Activated naive CD4-positive, alpha-beta T cell treated with anti-CD3 and anti-CD28 coated beads for 36 hours (primary cell): ENCODE results near the gene PRR15. TPM values are rescaled to one million over a fixed set of nuclear protein-coding genes. Genes with fewer than 3 reads are reported as not detected.

Experiments used
- CTCF ChIA-PET: fragments of 350-600 bp; sonication (Branson Sonifier 250); formaldehyde crosslinking; loops from one replicate; lab custom pipeline; 2021; ENCODE audit warnings: antibody characterized with exemption; lab: Charles Lee
- DNase-seq: peaks from one replicate; pipeline ENCODE4 v3.0.0-alpha.2; 2020
- H3K27ac Mint-ChIP-seq: one replicate; pipeline ENCODE4 v1.8.0; 2021; ENCODE audit warnings: mild to moderate bottlenecking, mixed read lengths
- H3K27me3 Mint-ChIP-seq: one replicate; pipeline ENCODE4 v1.8.0; 2021; ENCODE audit warnings: low read depth, mixed read lengths
- H3K36me3 Mint-ChIP-seq: one replicate; pipeline ENCODE4 v1.8.0; 2021; ENCODE audit warnings: low read depth, mixed read lengths
- H3K4me1 Mint-ChIP-seq: one replicate; pipeline ENCODE4 v1.8.0; 2021; ENCODE audit warnings: low read depth, mixed read lengths
- H3K4me3 Mint-ChIP-seq: one replicate; pipeline ENCODE4 v1.8.0; 2021; ENCODE audit warnings: mild to moderate bottlenecking, moderate library complexity, mixed read lengths
- H3K9me3 Mint-ChIP-seq: one replicate; pipeline ENCODE4 v1.8.0; 2021; ENCODE audit warnings: mixed read lengths
- intact Hi-C: fragments of 100-400 bp; cut with micrococcal nuclease; formaldehyde crosslinking; loops from one replicate; pipeline ENCODE4 v1.15.1; 2023
- total RNA-seq, 2 experiments: library from RNA; stranded (reverse); gene quantifications; one replicate each; pipeline ENCODE4 v1.2.3, GENCODE V29; 2021

PRR15 gene
- total RNA-seq, 2 experiments from 2014 or later: not detected

GRCh38 chr7:29574659-29575058, 11.0 kb downstream of the PRR15 start:
- peaks cover 10% of the 10 kb centered on the region for H3K27me3 Mint-ChIP-seq
- intact Hi-C loops: no loop called here
- CTCF ChIA-PET: no interaction called here

GRCh38 chr7:29587195-29587808, 23.7 kb downstream of the PRR15 start:
- intact Hi-C loops: no loop called here
- no peak overlapping the region for H3K4me3 Mint-ChIP-seq
- H3K9me3 Mint-ChIP-seq: no peaks in the 10 kb centered on the region
- peaks cover 8% of the 10 kb centered on the region for H3K27me3 Mint-ChIP-seq
- H3K36me3 Mint-ChIP-seq: no peaks in the 10 kb centered on the region
- CTCF ChIA-PET: no interaction called here
- DNase-seq: no peak
- no peak overlapping the region for H3K27ac Mint-ChIP-seq
- H3K4me1 Mint-ChIP-seq: peaks cover 4% of the 10 kb centered on the region

More at GRCh38 chr7:29574659-29575058, 11.0 kb downstream of the PRR15 start:
- Mint-ChIP-seq H3K4me3 (no peak overlapping the region), H3K27ac (no peak overlapping the region), H3K36me3 (peaks cover 1% of the 10 kb centered on the region), H3K4me1 (no peaks in the 10 kb centered on the region), H3K9me3 (peaks cover 12% of the 10 kb centered on the region)
- no peak for DNase-seq

GRCh38 chr7:29588212-29588611, 24.6 kb downstream of the PRR15 start:
- Mint-ChIP-seq H3K4me3 (no peak overlapping the region), H3K36me3 (no peaks in the 10 kb centered on the region), H3K27ac (no peak overlapping the region), H3K27me3 (peaks cover 8% of the 10 kb centered on the region), H3K9me3 (no peaks in the 10 kb centered on the region), H3K4me1 (peaks cover 4% of the 10 kb centered on the region)
- intact Hi-C loops: no loop called here
- no peak for DNase-seq
- CTCF ChIA-PET: no interaction called here

- H3K36me3 Mint-ChIP-seq: no peaks in the 10 kb centered on the region
- peak; percentile 47 for DNase-seq
- H3K27ac Mint-ChIP-seq: no peak overlapping the region
- no peak overlapping the region for H3K4me3 Mint-ChIP-seq
- CTCF ChIA-PET: interaction anchor here (0.6 kb wide), 3 partner anchors 68 to 425 kb away, joined by 3 to 4 read pairs (median 3); no protein-coding TSS in a partner anchor
- H3K4me1 Mint-ChIP-seq: peaks cover 4% of the 10 kb centered on the region
- peaks cover 8% of the 10 kb centered on the region for H3K27me3 Mint-ChIP-seq
- intact Hi-C loops: no loop called here
- no peaks in the 10 kb centered on the region for H3K9me3 Mint-ChIP-seq
Measured at GRCh38 chr7:29588900-29589696, 25.5 kb downstream of the PRR15 start.

GRCh38 chr7:29592866-29593265, 29.2 kb downstream of the PRR15 start:
- Mint-ChIP-seq H3K4me3 (no peak overlapping the region), H3K36me3 (no peaks in the 10 kb centered on the region), H3K27me3 (peaks cover 8% of the 10 kb centered on the region), H3K9me3 (no peaks in the 10 kb centered on the region), H3K27ac (no peak overlapping the region), H3K4me1 (peaks cover 4% of the 10 kb centered on the region)
- CTCF ChIA-PET: no interaction called here
- intact Hi-C loops: no loop called here
- DNase-seq: no peak

GRCh38 chr7:29593459-29593858, 29.8 kb downstream of the PRR15 start:
- no peaks in the 10 kb centered on the region for H3K9me3 Mint-ChIP-seq
- no peak overlapping the region for H3K4me3 Mint-ChIP-seq
- peaks cover 4% of the 10 kb centered on the region for H3K4me1 Mint-ChIP-seq
- H3K36me3 Mint-ChIP-seq: no peaks in the 10 kb centered on the region
- H3K27ac Mint-ChIP-seq: no peak overlapping the region
- CTCF ChIA-PET: no interaction called here
- no peak for DNase-seq
- intact Hi-C loops: no loop called here
- peaks cover 7% of the 10 kb centered on the region for H3K27me3 Mint-ChIP-seq

- intact Hi-C loops: no loop called here
- DNase-seq: no peak
- Mint-ChIP-seq H3K27me3 (peaks cover 2% of the 10 kb centered on the region), H3K4me3 (no peak overlapping the region), H3K4me1 (no peaks in the 10 kb centered on the region), H3K9me3 (no peaks in the 10 kb centered on the region), H3K27ac (no peak overlapping the region), H3K36me3 (no peaks in the 10 kb centered on the region)
- CTCF ChIA-PET: no interaction called here
Measured at GRCh38 chr7:29596593-29597178, 33.1 kb downstream of the PRR15 start.

- intact Hi-C loops: no loop called here
- no peak for DNase-seq
- Mint-ChIP-seq H3K4me1 (no peaks in the 10 kb centered on the region), H3K4me3 (no peak overlapping the region), H3K36me3 (no peaks in the 10 kb centered on the region), H3K9me3 (no peaks in the 10 kb centered on the region), H3K27me3 (peaks cover 2% of the 10 kb centered on the region), H3K27ac (no peak overlapping the region)
- CTCF ChIA-PET: no interaction called here
Measured at GRCh38 chr7:29597266-29597665, 33.6 kb downstream of the PRR15 start.

GRCh38 chr7:29598137-29598536, 34.5 kb downstream of the PRR15 start:
- H3K9me3 Mint-ChIP-seq: no peaks in the 10 kb centered on the region
- no peaks in the 10 kb centered on the region for H3K4me1 Mint-ChIP-seq
- CTCF ChIA-PET: no interaction called here
- intact Hi-C loops: no loop called here
- H3K4me3 Mint-ChIP-seq: no peak overlapping the region
- H3K36me3 Mint-ChIP-seq: no peaks in the 10 kb centered on the region
- no peak for DNase-seq
- H3K27me3 Mint-ChIP-seq: peaks cover 2% of the 10 kb centered on the region
- H3K27ac Mint-ChIP-seq: no peak overlapping the region

- peaks cover 2% of the 10 kb centered on the region for H3K27me3 Mint-ChIP-seq
- no peaks in the 10 kb centered on the region for H3K4me1 Mint-ChIP-seq
- H3K36me3 Mint-ChIP-seq: no peaks in the 10 kb centered on the region
- CTCF ChIA-PET: no interaction called here
- intact Hi-C loops: no loop called here
- H3K9me3 Mint-ChIP-seq: no peaks in the 10 kb centered on the region
- H3K4me3 Mint-ChIP-seq: no peak overlapping the region
- DNase-seq: no peak
- H3K27ac Mint-ChIP-seq: no peak overlapping the region
Measured at GRCh38 chr7:29598613-29599012, 35.0 kb downstream of the PRR15 start.

GRCh38 chr7:29599026-29599425, 35.4 kb downstream of the PRR15 start:
- H3K9me3 Mint-ChIP-seq: no peaks in the 10 kb centered on the region
- no peak overlapping the region for H3K4me3 Mint-ChIP-seq
- CTCF ChIA-PET: no interaction called here
- no peaks in the 10 kb centered on the region for H3K4me1 Mint-ChIP-seq
- no peaks in the 10 kb centered on the region for H3K36me3 Mint-ChIP-seq
- H3K27me3 Mint-ChIP-seq: peaks cover 2% of the 10 kb centered on the region
- intact Hi-C loops: no loop called here
- DNase-seq: no peak
- no peak overlapping the region for H3K27ac Mint-ChIP-seq

GRCh38 chr7:29600661-29601060, 37.0 kb downstream of the PRR15 start:
- H3K9me3 Mint-ChIP-seq: peaks cover 2% of the 10 kb centered on the region
- intact Hi-C loops: no loop called here
- no peak for DNase-seq
- no peaks in the 10 kb centered on the region for H3K36me3 Mint-ChIP-seq
- H3K27ac Mint-ChIP-seq: no peak overlapping the region
- H3K27me3 Mint-ChIP-seq: peaks cover 2% of the 10 kb centered on the region
- no peaks in the 10 kb centered on the region for H3K4me1 Mint-ChIP-seq
- CTCF ChIA-PET: no interaction called here
- H3K4me3 Mint-ChIP-seq: no peak overlapping the region
